GM12878 (cell line): Measurements from ENCODE around the gene RACGAP1. TPM values are rescaled to one million over a fixed set of nuclear protein-coding genes. Genes with fewer than 3 reads are reported as not detected.

ENCODE experiments used
- ATAC-seq: fragments of 200-7000 bp; cut with Tn5 transposase; 3 replicates; pipeline ENCODE4 v1.9.1; 2020; ENCODE audit warnings: mild to moderate bottlenecking, moderate library complexity
- BruUV-seq: library from RNA; stranded (reverse); fragments of 400-500 nt; replicated peaks from 2 replicates; lab custom pipeline; 2021; lab: Mats Ljungman, UMichigan
- CTCF ChIA-PET: fragments of 300-600 bp; sonication (Branson Sonifier 250); formaldehyde crosslinking; extraction: SDS; loops from one replicate; lab custom pipeline; 2021; ENCODE audit warnings: inconsistent platforms; lab: Yijun Ruan, JAX
- POLR2A ChIA-PET: fragments of 350-600 bp; formaldehyde crosslinking; extraction: SDS; loops from one replicate; lab custom pipeline; 2021; ENCODE audit warnings: inconsistent platforms; lab: Charles Lee
- RAD21 ChIA-PET: fragments of 300-600 bp; sonication (Branson Sonifier 250); formaldehyde crosslinking; loops from one replicate; lab custom pipeline; 2023; ENCODE audit warnings: antibody characterized with exemption; ENCODE audit not compliant: unreplicated experiment; lab: Charles Lee
- SMC1A ChIA-PET: fragments of 300-600 bp; sonication (Branson Sonifier 250); formaldehyde crosslinking; loops from one replicate; lab custom pipeline; 2023; ENCODE audit not compliant: unreplicated experiment, uncharacterized antibody; lab: Charles Lee
- DNase-seq: peaks from one replicate; pipeline ENCODE4 v3.0.0-alpha.2; 2011; ENCODE audit warnings: low read depth, low spot score
- FAIRE-seq: peaks from 3 replicates; lab custom pipeline; 2011; peaks lifted over from hg19 to GRCh38; lab: Jason Lieb, UNC
- H2AFZ ChIP-seq: 2 replicates; pipeline ENCODE4 v1.6.0; 2011; ENCODE audit warnings: low read depth, low read length, control low read depth; ENCODE audit not compliant: control insufficient read depth
- H3K27ac ChIP-seq: 2 replicates; pipeline ENCODE4 v1.5.1; 2011; ENCODE audit warnings: control low read depth; ENCODE audit not compliant: control insufficient read depth, insufficient read depth
- H3K27me3 ChIP-seq, 2 experiments: replicated peaks in 1 of 2; 2 replicates each; pipeline versions ENCODE4 v1.6.0 to v1.6.1; 2011; ENCODE audit warnings: low read length in 1 of 2; ENCODE audit not compliant: control insufficient read depth in 2 of 2, insufficient read depth in 2 of 2
- H3K36me3 ChIP-seq, 2 experiments: 2 replicates each; pipeline ENCODE4 v1.5.1; 2011; ENCODE audit warnings: low read length in 1 of 2; ENCODE audit not compliant: control insufficient read depth in 2 of 2, insufficient read depth in 2 of 2
- H3K4me1 ChIP-seq: 2 replicates; pipeline ENCODE4 v1.6.1; 2011; ENCODE audit warnings: mild to moderate bottlenecking, low read length, moderate library complexity, mixed read lengths; ENCODE audit not compliant: control insufficient read depth, insufficient read depth
- H3K4me2 ChIP-seq: 2 replicates; pipeline ENCODE4 v1.6.0; 2011; ENCODE audit warnings: control low read depth; ENCODE audit not compliant: control insufficient read depth, insufficient read depth
- H3K4me3 ChIP-seq: fragments of 200-600 bp; sonication (generic); 2 replicates; pipeline ENCODE4 v1.5.1; 2016
- H3K79me2 ChIP-seq: 2 replicates; pipeline ENCODE4 v1.6.0; 2011; ENCODE audit warnings: low read length; ENCODE audit not compliant: control insufficient read depth, insufficient read depth
- H3K9ac ChIP-seq: 2 replicates; pipeline ENCODE4 v1.8.0; 2011; ENCODE audit warnings: low read length, control low read depth, mixed read lengths; ENCODE audit not compliant: control insufficient read depth, insufficient read depth
- H3K9me3 ChIP-seq: replicated peaks from 3 replicates; pipeline ENCODE4 v1.5.1; 2011; ENCODE audit warnings: mild to moderate bottlenecking, low read length; ENCODE audit not compliant: control insufficient read depth, insufficient read depth
- H4K20me1 ChIP-seq: 2 replicates; pipeline ENCODE4 v1.6.0; 2011; ENCODE audit not compliant: control insufficient read depth, insufficient read depth
- NR2C2 ChIP-seq: IDR thresholded peaks from 2 replicates; pipeline ENCODE4 v1.6.1; 2011; ENCODE audit warnings: borderline replicate concordance, low read depth; ENCODE audit not compliant: control insufficient read depth, insufficient read length
- PAX8 ChIP-seq: fragments of 450-650 bp; IDR thresholded peaks from 2 replicates; pipeline ENCODE4 v1.6.1; 2017; ENCODE audit warnings: mild to moderate bottlenecking, moderate library complexity
- SRF ChIP-seq, 2 experiments: IDR thresholded peaks; 2 replicates each; pipeline ENCODE4 v1.6.1; 2011; ENCODE audit warnings: low read depth in 2 of 2, low read length in 2 of 2, mild to moderate bottlenecking in 1 of 2, moderate library complexity in 1 of 2
- TCF3 ChIP-seq: IDR thresholded peaks from 2 replicates; pipeline ENCODE4 v1.6.1; 2012; ENCODE audit warnings: low read depth, mild to moderate bottlenecking, low read length, borderline replicate concordance; ENCODE audit not compliant: insufficient read depth
- WGBS: methylation state at CpG from one replicate; pipeline ENCODE4 v1.1.6; 2016; ENCODE audit warnings: low lambda C conversion rate; ENCODE audit not compliant: insufficient replicate concordance, insufficient coverage; ENCODE audit errors: missing lambda C conversion rate; 5-methylcytosine and 5-hydroxymethylcytosine counted together
- in situ Hi-C: fragments of 300-500 bp; cut with MboI; formaldehyde crosslinking; loops from 9 replicates; pipeline ENCODE4 v1.14.3; 2018; ENCODE audit warnings: mixed read lengths
- intact Hi-C: fragments of 100-400 bp; cut with micrococcal nuclease; formaldehyde crosslinking; loops from one replicate; pipeline ENCODE4 v1.14.2; 2022; ENCODE audit not compliant: unreplicated experiment
- polyA plus RNA-seq, 11 experiments: library from polyadenylated mRNA; depleted of rRNA in 4 of 11; unstranded in 6 of 11; stranded (reverse) in 5 of 11; fragments of >200 nt; fragmentation: Nextera tagmentation in 4 of 11; fragmentation: Illumina TruSeq in 1 of 11; extraction: Ambion mirVana in 4 of 11; extraction: Trizol in 1 of 11; gene quantifications; 1 replicate in 1 of 11; 2 replicates in 10 of 11; pipeline versions ENCODE4 v1.2.1 to v1.2.3, GENCODE V29; 2011 to 2016; ENCODE audit warnings: inconsistent platforms in 2 of 11, missing spikeins in 2 of 11, low read depth in 1 of 11
- total RNA-seq, 4 experiments: library from RNA; depleted of rRNA in 3 of 4; stranded (reverse); fragments of >200 nt in 3 of 4; fragmentation: Illumina TruSeq in 1 of 4; extraction: Trizol in 1 of 4; gene quantifications; 2 replicates each; pipeline versions ENCODE4 v1.2.1 to v1.2.3, GENCODE V29; 2013 to 2021
- TF ChIP-seq, protein P1 (sequence below): fragments of 450-650 bp; IDR thresholded peaks from 2 replicates; pipeline ENCODE4 v1.6.1; 2017; ENCODE audit warnings: antibody characterized with exemption, mild to moderate bottlenecking, moderate library complexity
- TF ChIP-seq, protein P2 (sequence below): IDR thresholded peaks from 2 replicates; pipeline ENCODE4 v1.6.1; 2011; ENCODE audit warnings: borderline replicate concordance, low read depth, mild to moderate bottlenecking, moderate library complexity, mixed read lengths, low read length; ENCODE audit not compliant: insufficient read depth; ENCODE audit errors: extremely low read length

Gene RACGAP1
- total and polyA plus RNA-seq, 10 of the 15 experiments (the other 5 are each of a cell fraction or from before 2014, with no cell fraction given): 32.4 to 87.9 (median 76.2) TPM

DNA sequence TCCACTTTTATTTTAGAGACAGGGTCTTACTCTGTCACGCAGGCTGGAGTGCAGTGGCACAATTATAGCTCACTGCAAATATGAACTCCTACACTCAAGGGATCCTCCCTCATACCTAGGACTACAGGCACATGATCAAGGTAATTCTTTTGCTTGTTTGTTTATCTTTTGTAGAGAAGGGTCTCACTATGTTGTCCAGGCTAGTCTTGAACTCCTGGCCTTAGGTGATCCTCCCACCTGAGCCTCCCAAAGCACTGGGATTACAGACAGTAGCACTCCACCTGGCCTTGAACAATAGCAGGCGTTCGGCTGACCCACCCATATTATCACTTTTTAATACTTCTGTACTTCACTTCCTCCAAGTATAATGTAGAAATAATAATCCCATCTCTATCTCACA, 1.4 kb upstream of the RACGAP1 start:
- Histone ChIP-seq H3K27me3 (no peaks in the 10 kb centered on the region), H3K27ac (no peak overlapping the region), H4K20me1 (no peaks in the 10 kb centered on the region), H3K4me2 (no peak overlapping the region), H3K79me2 (peaks cover 34% of the 10 kb centered on the region), H3K4me3 (no peak overlapping the region), H3K36me3 (no peaks in the 10 kb centered on the region), H2AFZ (no peak overlapping the region), H3K9ac (no peak overlapping the region), H3K4me1 (0 out of 2 replicates have a peak, but pooled peaks cover 3% of the 10 kb centered on the region), H3K9me3 (no peaks in the 10 kb centered on the region)
- intact Hi-C loops (no loop called here), in situ Hi-C loops (no loop called here)
- ATAC-seq (no peak), DNase-seq (no peak), FAIRE-seq (no peak)
- CTCF ChIA-PET: interaction anchor here (1.5 to 15.2 kb wide), 4 partner anchors 11 to 60 kb away, joined by 4 to 114 read pairs (median 6); no protein-coding TSS in a partner anchor
- RAD21 ChIA-PET: no interaction called here
- POLR2A ChIA-PET: no interaction called here
- no TSS peak for BruUV-seq
- SMC1A ChIA-PET: interaction anchor here (1.3 to 1.6 kb wide), 2 partner anchors 11 to 13 kb away, joined by 3 to 5 read pairs; no protein-coding TSS in a partner anchor
- 86% methylated on average over 3 of the region's 3 CpGs for WGBS
- TF ChIP-seq, protein P1, sequence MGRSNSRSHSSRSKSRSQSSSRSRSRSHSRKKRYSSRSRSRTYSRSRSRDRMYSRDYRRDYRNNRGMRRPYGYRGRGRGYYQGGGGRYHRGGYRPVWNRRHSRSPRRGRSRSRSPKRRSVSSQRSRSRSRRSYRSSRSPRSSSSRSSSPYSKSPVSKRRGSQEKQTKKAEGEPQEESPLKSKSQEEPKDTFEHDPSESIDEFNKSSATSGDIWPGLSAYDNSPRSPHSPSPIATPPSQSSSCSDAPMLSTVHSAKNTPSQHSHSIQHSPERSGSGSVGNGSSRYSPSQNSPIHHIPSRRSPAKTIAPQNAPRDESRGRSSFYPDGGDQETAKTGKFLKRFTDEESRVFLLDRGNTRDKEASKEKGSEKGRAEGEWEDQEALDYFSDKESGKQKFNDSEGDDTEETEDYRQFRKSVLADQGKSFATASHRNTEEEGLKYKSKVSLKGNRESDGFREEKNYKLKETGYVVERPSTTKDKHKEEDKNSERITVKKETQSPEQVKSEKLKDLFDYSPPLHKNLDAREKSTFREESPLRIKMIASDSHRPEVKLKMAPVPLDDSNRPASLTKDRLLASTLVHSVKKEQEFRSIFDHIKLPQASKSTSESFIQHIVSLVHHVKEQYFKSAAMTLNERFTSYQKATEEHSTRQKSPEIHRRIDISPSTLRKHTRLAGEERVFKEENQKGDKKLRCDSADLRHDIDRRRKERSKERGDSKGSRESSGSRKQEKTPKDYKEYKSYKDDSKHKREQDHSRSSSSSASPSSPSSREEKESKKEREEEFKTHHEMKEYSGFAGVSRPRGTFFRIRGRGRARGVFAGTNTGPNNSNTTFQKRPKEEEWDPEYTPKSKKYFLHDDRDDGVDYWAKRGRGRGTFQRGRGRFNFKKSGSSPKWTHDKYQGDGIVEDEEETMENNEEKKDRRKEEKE: no peak
- TF ChIP-seq, protein P2, sequence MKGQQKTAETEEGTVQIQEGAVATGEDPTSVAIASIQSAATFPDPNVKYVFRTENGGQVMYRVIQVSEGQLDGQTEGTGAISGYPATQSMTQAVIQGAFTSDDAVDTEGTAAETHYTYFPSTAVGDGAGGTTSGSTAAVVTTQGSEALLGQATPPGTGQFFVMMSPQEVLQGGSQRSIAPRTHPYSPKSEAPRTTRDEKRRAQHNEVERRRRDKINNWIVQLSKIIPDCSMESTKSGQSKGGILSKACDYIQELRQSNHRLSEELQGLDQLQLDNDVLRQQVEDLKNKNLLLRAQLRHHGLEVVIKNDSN: no peak
- TF ChIP-seq TCF3 (no peak), PAX8 (no peak), SRF (IDR thresholded peaks at IDR 0.05; ENCODE audit: low read depth in 2 of 2, low read length in 2 of 2) (no peak), NR2C2 (no peak)
